ENCODE results near the gene BMERB1.
A peak's percentile ranks its signal among the peaks of the same experiment; 100 is the strongest.
"Not testable (repeated sequence)": the region's sequence is repeated elsewhere in the genome, so short reads cannot be mapped to it uniquely, and the experiment has no call there.

The BMERB1 gene

DNA sequence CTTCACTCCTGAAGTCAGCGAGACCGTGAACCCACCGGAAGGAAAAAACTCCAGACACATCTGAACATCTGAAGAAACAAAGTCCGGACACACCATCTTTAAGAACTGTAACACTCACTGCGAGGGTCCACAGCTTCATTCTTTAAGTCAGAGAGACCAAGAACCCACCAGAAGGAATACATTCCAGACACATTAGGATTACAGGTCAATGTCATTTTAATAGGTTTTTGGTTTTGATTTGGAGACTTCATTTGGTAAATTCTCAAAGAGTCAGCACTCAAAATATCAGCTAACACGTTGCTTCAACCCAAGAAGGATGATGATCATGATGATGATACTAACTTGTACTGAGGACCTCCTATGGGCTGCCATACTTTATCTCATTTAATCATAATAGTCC, 7.6 kb upstream of the BMERB1 start:
- DNase-seq: no peak

DNA sequence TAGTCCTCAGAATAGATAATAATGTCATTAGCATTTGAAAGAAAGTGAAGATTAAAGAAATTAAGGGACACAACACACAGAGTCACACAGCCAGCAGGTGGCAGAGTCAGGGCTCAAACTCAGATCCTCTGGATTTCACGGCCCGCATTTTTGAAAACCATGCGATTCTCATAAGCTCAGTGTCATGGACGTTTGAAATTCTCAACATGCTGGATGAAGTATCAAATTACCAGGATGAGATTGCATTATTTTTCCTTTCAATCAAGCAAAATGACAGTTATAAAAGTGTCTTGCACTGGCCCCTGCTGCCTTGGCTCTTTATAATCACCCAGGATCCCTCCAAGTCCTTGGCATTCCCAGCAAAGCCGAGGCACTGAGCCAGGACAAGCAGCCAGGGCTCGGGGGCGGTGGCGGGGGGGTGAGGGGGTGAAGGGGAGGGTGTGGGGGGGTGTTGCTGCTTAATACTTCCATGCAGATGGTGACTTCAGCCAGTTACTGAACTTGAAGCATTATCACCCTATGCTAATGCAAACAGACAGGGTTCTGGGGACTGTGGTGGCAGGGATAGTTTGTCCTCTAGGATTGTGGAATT, 6.6 kb upstream of the BMERB1 start:
- DNase-seq: peak; percentile 74

DNA sequence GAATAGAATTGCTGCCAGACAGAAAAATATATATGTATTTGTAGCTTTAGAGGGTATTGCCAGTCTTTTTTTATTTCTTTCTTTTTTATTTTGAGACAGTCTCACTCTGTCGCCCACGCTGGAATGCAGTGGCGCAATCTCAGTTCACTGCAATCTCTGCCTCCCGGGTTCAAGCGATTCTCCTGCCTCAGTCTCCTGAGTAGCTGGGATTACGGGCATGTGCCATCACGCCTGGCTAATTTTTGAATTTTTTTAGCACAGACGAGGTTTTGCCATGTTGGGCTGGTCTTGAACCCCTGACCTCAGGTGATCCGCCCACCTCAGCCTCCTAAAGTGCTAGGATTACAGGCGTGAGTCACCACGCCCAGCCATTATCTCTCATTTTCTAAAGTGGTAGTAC, 3.5 kb upstream of the BMERB1 start:
- DNase-seq: not testable (repeated sequence)

DNA sequence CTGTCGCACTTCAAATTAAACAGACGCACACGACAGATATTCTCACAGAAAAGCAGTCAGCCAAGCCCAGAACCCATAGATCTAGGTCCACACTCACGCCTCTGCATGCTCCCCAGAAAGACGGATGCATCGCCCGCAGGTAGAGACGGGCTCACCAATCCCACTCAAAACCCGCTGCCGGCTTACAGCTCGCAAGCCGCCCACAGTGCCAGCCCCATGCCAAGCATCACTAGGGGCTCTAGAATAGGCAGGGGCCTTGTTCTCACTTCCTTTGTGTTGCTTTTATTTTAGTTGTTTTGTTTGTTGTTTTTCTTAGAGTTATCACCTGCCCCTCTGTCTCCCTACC, 336 bp upstream of the BMERB1 start:
- DNase-seq: no peak

DNA sequence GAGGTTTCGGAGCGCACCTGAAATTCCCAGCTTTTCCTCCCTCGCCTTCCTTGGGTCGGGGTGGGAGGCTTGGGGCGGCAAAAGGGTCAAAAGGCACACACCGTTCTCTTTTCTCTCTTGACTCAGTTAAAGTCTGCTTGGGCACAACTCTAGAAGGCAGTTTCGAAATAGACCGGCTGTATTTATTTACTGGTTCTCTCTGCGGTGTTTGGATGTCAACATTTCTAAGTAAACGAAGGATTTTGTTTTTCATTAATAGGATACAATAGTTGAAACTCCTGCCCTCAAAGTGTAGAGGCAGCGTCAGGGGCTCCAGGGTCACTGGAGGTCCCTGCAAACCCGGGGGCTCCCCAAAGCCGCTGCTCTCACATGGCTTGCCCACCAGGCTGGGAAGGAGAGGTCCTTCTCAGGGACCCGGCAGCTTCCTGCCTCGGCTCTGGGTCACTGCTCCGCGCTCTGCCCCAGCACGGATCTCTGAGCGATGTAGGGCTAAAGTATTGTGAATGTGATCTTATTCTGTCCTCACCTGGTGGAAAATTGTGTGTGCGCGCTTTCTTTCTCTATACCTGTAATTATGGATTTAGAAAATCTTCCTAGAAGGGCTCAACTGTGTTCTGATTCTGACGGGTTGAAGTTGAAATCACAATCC, 952 bp downstream of the BMERB1 start:
- DNase-seq: no peak

GRCh38 chr16:15439102-15439501, 4.7 kb downstream of the BMERB1 start:
- DNase-seq: no peak

DNA sequence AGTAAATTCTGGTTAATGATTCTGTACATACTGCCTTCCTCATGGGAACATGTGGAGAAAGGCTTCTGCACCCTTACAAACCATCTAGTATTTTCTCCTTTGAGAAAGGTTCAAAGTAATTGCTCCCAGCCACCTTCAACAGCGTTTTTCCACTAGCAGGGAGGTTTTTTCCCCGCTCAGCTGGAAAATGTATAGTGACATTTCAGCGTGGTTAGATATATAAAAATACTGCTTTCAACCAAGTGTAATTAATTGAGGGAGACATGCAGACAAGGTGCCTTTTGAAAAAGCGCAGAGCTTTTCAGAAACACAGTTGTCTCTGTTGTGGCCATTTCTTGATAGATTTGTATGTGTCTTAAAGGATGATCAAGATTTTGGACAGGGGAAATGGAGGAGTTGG, 5.1 kb downstream of the BMERB1 start:
- DNase-seq: no peak

DNA sequence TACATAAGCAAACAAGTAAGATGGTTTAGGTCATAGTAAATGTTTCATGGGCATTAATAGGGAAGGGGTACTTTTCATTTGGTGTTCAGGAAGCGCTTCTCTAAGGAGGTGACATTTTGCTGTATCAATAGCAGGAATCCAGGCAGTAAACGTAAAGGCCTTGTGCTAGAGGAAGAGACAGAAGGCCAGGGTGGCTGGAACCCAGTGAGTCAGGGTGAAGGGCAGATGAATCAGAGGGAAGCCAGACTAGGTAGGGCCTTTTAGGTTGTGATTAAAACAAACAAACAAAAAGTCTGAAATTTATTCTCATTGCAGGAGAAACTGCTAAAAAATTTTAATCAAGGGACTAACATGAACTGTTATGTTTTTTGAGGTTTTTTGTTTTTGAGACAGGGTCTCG, 6.5 kb downstream of the BMERB1 start:
- DNase-seq: no peak

DNA sequence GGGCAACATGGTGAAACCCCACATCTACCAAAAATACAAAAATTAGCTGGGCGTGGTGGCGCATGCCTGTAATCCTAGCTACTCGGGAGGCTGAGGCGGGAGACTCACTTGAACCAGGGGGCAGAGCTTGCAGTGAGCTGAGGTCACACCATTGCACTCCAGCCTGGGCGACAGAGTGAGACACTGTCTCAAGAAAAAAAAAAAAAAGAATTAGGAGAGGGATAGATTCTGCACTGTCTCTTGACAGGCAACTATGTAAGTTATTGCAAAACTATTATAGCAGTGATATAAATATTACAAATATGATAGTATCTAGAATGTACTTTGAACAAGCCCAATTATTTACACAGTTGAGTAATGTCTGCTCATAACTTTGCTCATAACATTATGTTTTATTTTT, 7.8 kb downstream of the BMERB1 start:
- DNase-seq: not testable (repeated sequence)

GRCh38 chr16:15443753-15444152, 9.4 kb downstream of the BMERB1 start:
- no peak for DNase-seq

- no peak for DNase-seq
Observed at GRCh38 chr16:15444264-15444663, 9.9 kb downstream of the BMERB1 start.

DNA sequence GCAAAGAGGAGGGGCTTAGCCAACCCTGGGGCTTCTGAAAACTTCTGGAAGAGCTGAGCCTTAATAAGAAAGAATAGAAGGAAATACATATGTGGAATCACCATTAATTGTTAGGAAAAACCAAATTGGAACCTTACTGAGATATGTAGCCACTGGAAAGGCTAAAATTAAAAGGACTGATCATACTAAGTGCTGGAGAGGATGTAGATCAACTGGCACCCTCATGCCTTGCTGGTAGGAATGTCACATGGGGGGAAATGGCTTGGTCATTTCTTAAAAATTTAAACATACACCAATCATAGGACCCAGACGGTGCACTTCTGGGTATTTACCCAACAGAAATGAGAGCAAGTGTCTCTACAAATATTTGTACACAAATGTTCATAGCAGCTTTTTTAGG, 11.1 kb downstream of the BMERB1 start:
- no peak for DNase-seq

GRCh38 chr16:15446901-15447300, 12.5 kb downstream of the BMERB1 start:
- no peak for DNase-seq

- DNase-seq: no peak
Observed at GRCh38 chr16:15450624-15451023, 16.2 kb downstream of the BMERB1 start.

DNA sequence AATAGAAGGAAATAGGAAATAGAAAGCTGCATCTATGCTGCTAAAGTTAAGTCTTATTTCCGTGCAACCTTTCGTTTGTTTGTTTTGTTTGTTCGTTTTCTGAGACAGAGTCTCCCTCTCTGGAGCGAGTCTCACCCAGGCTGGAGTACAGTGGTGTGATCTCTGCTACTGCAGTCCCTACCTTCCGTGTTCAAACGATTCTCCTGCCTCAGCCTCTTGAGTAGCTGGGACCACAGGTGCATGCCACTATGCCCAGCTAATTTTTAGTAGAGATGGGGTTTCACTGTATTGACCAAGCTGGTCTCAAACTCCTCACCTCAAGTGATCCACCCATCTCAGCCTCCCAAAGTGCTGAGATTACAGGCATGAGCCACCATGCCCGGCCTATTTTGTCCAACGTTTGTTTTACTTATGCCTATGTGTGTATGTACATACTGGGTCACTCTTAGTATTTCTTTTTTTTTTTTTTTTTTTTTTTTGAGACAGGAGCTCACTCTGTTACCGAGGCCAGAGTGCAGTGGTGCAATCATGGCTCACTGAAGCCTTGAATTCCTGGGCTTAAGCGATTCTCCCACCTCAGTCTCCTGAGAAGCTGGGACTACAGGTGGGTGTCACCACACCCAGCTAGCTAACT, 16.8 kb downstream of the BMERB1 start:
- no peak for DNase-seq

GRCh38 chr16:15452246-15452855, 18.0 kb downstream of the BMERB1 start:
- DNase-seq: no peak

GRCh38 chr16:15453296-15453695, 18.9 kb downstream of the BMERB1 start:
- DNase-seq: not testable (repeated sequence)

DNA sequence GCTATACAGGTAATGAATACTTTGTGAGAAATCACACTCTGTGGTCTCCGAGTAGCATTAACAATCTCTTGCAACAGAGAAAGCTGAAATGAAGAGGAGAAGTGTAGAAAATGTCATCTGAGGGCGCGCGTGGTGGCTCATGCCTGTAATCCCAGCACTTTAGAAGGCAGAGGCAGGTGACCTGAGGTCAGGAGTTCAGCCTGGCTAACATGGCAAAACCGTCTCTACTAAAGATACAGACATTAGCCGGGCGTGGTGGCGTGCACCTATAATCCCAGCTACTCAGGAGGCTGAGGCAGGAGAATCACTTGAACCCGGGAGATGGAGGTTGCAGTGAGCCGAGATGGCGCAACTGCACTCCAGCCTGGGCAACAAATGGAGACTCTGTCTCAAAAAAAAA, 20.5 kb downstream of the BMERB1 start:
- not testable (repeated sequence) for DNase-seq

DNA sequence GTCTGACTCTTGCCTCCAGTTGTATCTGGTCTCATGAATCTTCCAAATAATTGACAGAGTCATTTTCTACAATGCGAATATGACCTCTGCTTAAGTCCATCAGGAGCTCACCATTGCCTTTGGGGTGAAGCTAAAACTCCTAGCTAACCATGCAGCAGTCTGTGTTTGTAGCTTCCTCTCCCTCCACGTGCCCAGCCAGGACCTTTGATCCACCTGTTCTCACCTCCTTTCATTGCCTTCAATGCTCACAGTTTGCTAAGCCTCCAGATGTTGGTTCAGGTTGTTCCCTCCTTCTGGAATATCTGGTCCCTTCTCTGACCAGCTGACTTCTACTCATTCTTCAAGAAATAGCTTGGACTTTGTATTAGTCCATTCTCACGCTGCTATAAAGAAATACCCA, 23.0 kb downstream of the BMERB1 start:
- DNase-seq: no peak

DNA sequence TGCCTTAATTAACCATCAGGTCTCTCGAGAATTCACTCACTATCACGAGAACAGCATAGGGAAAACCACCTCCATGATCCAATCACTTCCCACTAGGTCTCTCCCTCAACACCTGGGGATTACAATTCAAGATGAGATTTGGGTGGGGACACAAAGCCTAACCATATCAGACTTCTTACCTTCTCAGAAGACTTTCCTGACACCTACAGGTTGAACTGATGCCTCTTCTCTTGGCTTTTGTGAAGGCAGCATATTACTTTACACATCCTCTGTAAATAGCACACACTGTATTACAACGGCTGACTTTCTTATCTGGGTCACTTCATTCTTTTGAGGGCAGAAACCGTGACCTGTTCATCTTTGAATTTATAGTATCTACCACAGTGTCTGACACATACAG, 23.6 kb downstream of the BMERB1 start:
- no peak for DNase-seq

DNA sequence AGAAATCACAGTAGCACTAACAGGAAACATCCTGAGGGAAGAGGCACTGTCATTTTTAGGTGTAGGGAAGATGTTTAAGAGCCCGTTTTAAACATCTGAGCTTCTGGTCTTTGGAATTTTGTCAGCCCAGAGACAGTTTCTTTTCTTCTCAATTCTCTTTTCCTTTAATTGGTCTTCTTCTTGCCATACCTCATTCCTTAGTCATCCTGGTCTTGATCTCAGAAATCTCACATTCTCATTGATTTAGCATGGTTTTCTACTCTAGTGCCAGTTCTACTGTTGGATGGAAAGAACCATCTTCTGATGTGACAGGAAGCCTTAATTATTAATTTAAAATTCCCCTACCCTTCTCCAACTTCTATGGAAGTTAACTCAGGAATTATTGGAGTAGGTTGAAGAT, 25.4 kb downstream of the BMERB1 start:
- DNase-seq: no peak

DNA sequence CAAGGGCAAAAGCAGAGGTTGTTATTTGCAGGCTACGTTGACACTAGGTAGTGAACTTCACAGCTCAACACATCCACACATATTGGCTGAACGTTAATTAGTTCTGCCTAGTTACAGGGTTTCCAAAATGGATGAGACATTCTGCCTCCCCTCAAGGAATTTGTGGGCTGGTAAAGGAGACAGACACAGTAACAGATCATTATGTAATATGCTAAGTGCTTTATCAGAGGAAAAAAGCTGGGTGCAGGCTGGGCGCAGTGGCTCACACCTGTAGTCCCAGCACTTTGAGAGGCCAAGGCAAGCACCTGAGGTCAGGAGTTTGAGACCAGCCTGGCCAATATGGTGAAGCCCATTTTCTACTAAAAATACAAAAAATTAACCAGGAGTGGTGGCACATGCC, 26.2 kb downstream of the BMERB1 start:
- DNase-seq: no peak

GRCh38 chr16:15461376-15461775, 27.0 kb downstream of the BMERB1 start:
- DNase-seq: no peak
